ENCODE results near the gene CFAP74.

- no peak for TF ChIP-seq CTCF (IDR thresholded peaks at IDR 0.05)
- no peak for TF ChIP-seq EP300 (IDR thresholded peaks at IDR 0.05)
- TF ChIP-seq POLR2A (IDR thresholded peaks at IDR 0.05), result no peak
These were observed 40.8 kb downstream of the CFAP74 start for GRCh38 chr1:1962752-1963151.
